Measurements from ENCODE around the gene RNF26. TPM values are rescaled to one million over a fixed set of nuclear protein-coding genes. Genes with fewer than 3 reads are reported as not detected.

The RNF26 gene
- total RNA-seq, 1 experiment from 2014 or later, result 45.6 TPM

- DNase-seq (ENCODE audit: low read depth, low spot score), result no peak
- no peaks in the 10 kb centered on the region for H3K27me3 ChIP-seq (ENCODE audit: insufficient read depth, low read length)
- CTCF ChIA-PET, result interaction anchor here (1.2 to 1.7 kb wide), 3 partner anchors 9 kb away, joined by 5 to 8 read pairs (median 7); no protein-coding TSS in a partner anchor
- RAD21 ChIA-PET (ENCODE audit: low non-redundant PET in 1 of 2, low total read pairs in 2 of 2, uncharacterized antibody in 2 of 2, unreplicated experiment in 2 of 2), result no interaction called here
- H2AFZ ChIP-seq (ENCODE audit: low read depth, low read length, poor library complexity, severe bottlenecking), result no peak overlapping the region
- no peak overlapping the region for H3K4me3 ChIP-seq (replicated peaks in 1 of 2; ENCODE audit: low read depth in 1 of 2, low read length in 2 of 2)
- H3K9me3 ChIP-seq (ENCODE audit: control insufficient read depth in 1 of 2, insufficient read depth in 1 of 2, low read depth in 1 of 2, low read length in 2 of 2), result no peaks in the 10 kb centered on the region
- H4K20me1 ChIP-seq (ENCODE audit: insufficient read depth), result no peaks in the 10 kb centered on the region
- H3K27ac ChIP-seq (ENCODE audit: low read depth, low read length), result no peak overlapping the region
- no peak for ATAC-seq
- BruUV-seq (replicated peaks), result no TSS peak
- TF ChIP-seq YY1 (IDR thresholded peaks at IDR 0.05; ENCODE audit: extremely low read depth, insufficient replicate concordance, low read depth, low read length) (no peak), SRF (IDR thresholded peaks at IDR 0.05; ENCODE audit: low read depth) (no peak), MAX (IDR thresholded peaks at IDR 0.05) (no peak), EGR1 (IDR thresholded peaks at IDR 0.05; ENCODE audit: low read depth) (no peak), FOSL1 (IDR thresholded peaks at IDR 0.05; ENCODE audit: low read depth) (no peak), SIN3A (IDR thresholded peaks at IDR 0.05; ENCODE audit: low read depth) (no peak), ZBTB33 (IDR thresholded peaks at IDR 0.05; ENCODE audit: extremely low read depth, insufficient replicate concordance, low read length) (no peak)
- intact Hi-C loops (cut with micrococcal nuclease), result no loop called here
- no peak overlapping the region for H3K4me2 ChIP-seq (ENCODE audit: low read length)
- no peak overlapping the region for H3K9ac ChIP-seq (ENCODE audit: low read length)
- no peaks in the 10 kb centered on the region for H3K4me1 ChIP-seq (ENCODE audit: control insufficient read depth in 1 of 2, insufficient read depth in 2 of 2, low read length in 2 of 2)
- no peaks in the 10 kb centered on the region for H3K36me3 ChIP-seq (ENCODE audit: control insufficient read depth in 1 of 2, insufficient read depth in 2 of 2, low read length in 2 of 2)
- POLR2A ChIA-PET, result no interaction called here
- no peaks in the 10 kb centered on the region for H3K9me2 ChIP-seq (ENCODE audit: insufficient read depth)
- H3K79me2 ChIP-seq (ENCODE audit: insufficient read depth, low read length), result no peaks in the 10 kb centered on the region
Measured at GRCh38 chr11:119347242-119347641, 12.9 kb downstream of the RNF26 start.

Data from HCT116 (cell line).